PC-9 (cell line): ENCODE data around the gene NFKBIZ. TPM values are rescaled to one million over a fixed set of nuclear protein-coding genes. Genes with fewer than 3 reads are reported as not detected.

ENCODE experiments used
- BruUV-seq: library from RNA; stranded (reverse); fragments of 400-500 nt; replicated peaks from 2 replicates; lab custom pipeline; 2021; lab: Mats Ljungman, UMichigan
- CTCF ChIA-PET: fragments of 300-600 bp; sonication (Branson Sonifier 250); formaldehyde crosslinking; loops from one replicate; lab custom pipeline; 2022; ENCODE audit warnings: antibody characterized with exemption; lab: Charles Lee
- POLR2A ChIA-PET: fragments of 300-600 bp; sonication (Branson Sonifier 250); formaldehyde crosslinking; loops from one replicate; lab custom pipeline; 2022; ENCODE audit warnings: antibody characterized with exemption; ENCODE audit not compliant: unreplicated experiment; lab: Charles Lee
- DNase-seq, 2 experiments: peaks; one replicate each; pipeline versions ENCODE4 v3.0.0 to v3.0.0-alpha.2; 2015 to 2022; ENCODE audit warnings: mixed read lengths in 1 of 2
- H2AFZ ChIP-seq: fragments of 200-600 bp; sonication (generic); 2 replicates; pipeline ENCODE4 v1.8.1; 2017; ENCODE audit warnings: antibody characterized with exemption
- H3F3A ChIP-seq: fragments of 200-600 bp; sonication (generic); 2 replicates; pipeline ENCODE4 v1.8.1; 2017; ENCODE audit warnings: antibody characterized with exemption, mild to moderate bottlenecking, low read depth; ENCODE audit not compliant: insufficient read depth
- H3K27ac ChIP-seq: fragments of 200-600 bp; sonication (generic); 2 replicates; pipeline ENCODE4 v1.6.1; 2016; ENCODE audit warnings: mixed run types
- H3K27me3 ChIP-seq: fragments of 200-600 bp; sonication (generic); 2 replicates; pipeline ENCODE4 v1.6.1; 2016; ENCODE audit warnings: low read depth, mixed run types; ENCODE audit not compliant: insufficient read depth
- H3K36me3 ChIP-seq: fragments of 200-600 bp; sonication (generic); 2 replicates; pipeline ENCODE4 v1.6.1; 2016; ENCODE audit warnings: low read depth, mixed run types
- H3K4me1 ChIP-seq: fragments of 200-600 bp; sonication (generic); replicated peaks from 2 replicates; pipeline ENCODE4 v1.6.1; 2016; ENCODE audit warnings: mixed run types; ENCODE audit not compliant: insufficient read depth
- H3K4me2 ChIP-seq: fragments of 200-600 bp; sonication (generic); 2 replicates; pipeline ENCODE4 v1.6.1; 2017; ENCODE audit warnings: mixed run types
- H3K4me3 ChIP-seq: fragments of 200-600 bp; sonication (generic); 2 replicates; pipeline ENCODE4 v1.6.1; 2016; ENCODE audit warnings: mixed run types
- H3K79me2 ChIP-seq: fragments of 200-600 bp; sonication (generic); 2 replicates; pipeline ENCODE4 v1.6.1; 2017; ENCODE audit warnings: low read depth, mixed run types
- H3K9me2 ChIP-seq: fragments of 200-600 bp; sonication (generic); 2 replicates; pipeline ENCODE4 v1.8.1; 2017; ENCODE audit warnings: mild to moderate bottlenecking; ENCODE audit not compliant: insufficient read depth
- H3K9me3 ChIP-seq: fragments of 200-600 bp; sonication (generic); 2 replicates; pipeline ENCODE4 v1.8.1; 2016; ENCODE audit warnings: low read depth; ENCODE audit not compliant: insufficient read depth
- H4K20me1 ChIP-seq: fragments of 200-600 bp; sonication (generic); 2 replicates; pipeline ENCODE4 v1.8.1; 2017; ENCODE audit not compliant: insufficient read depth
- CTCF ChIP-seq: fragments of 200-600 bp; sonication (generic); conservative IDR thresholded peaks from 2 replicates; pipeline ENCODE4 v1.6.1; 2017; ENCODE audit warnings: mixed run types, antibody characterized with exemption, mild to moderate bottlenecking, moderate library complexity
- EZH2 ChIP-seq: fragments of 200-600 bp; sonication (generic); IDR thresholded peaks from 2 replicates; pipeline ENCODE4 v1.8.0; 2017; ENCODE audit warnings: antibody characterized with exemption, low read depth
- intact Hi-C: fragments of 100-400 bp; cut with micrococcal nuclease; formaldehyde crosslinking; loops from one replicate; pipeline ENCODE4 v1.10.0; 2022; ENCODE audit not compliant: unreplicated experiment
- total RNA-seq: library from RNA; stranded (reverse); gene quantifications from 2 replicates; pipeline ENCODE4 v1.2.3, GENCODE V29; 2021

NFKBIZ gene
- total RNA-seq, 1 experiment from 2014 or later, result 44.9 TPM

DNA sequence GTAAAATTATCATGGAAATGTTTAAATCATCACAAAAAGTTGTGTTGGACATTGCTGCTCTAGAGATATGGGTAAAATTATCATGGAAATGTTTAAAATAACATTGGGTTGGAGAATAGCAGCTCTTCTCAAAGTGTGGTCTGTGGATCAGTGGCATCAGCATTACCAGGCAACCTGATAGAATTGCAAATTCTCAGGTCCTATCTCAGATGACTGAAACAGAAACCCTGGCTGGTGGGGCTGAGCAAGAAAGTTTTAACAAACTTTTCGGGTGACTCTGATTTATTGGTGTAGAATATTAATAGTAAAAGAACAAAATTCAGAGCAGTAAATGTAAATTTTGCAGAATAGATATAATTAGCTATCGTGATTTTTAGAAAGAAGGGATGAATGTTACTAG lies 41.4 kb upstream of the NFKBIZ start:
- CTCF ChIA-PET, result no interaction called here
- TF ChIP-seq EZH2 (no peak), CTCF (no peak)
- H3K9me2 ChIP-seq, result no peaks in the 10 kb centered on the region
- BruUV-seq, result no TSS peak
- H3K4me1 ChIP-seq, result peaks cover 10% of the 10 kb centered on the region
- H4K20me1 ChIP-seq, result no peaks in the 10 kb centered on the region
- intact Hi-C loops, result no loop called here
- H3K27ac ChIP-seq, result no peak overlapping the region
- H3K36me3 ChIP-seq, result no peaks in the 10 kb centered on the region
- DNase-seq, result no peak
- H3K27me3 ChIP-seq, result no peaks in the 10 kb centered on the region
- no peaks in the 10 kb centered on the region for H3F3A ChIP-seq
- POLR2A ChIA-PET, result no interaction called here
- H2AFZ ChIP-seq, result no peak overlapping the region
- no peak overlapping the region for H3K4me2 ChIP-seq
- no peak overlapping the region for H3K4me3 ChIP-seq
- no peaks in the 10 kb centered on the region for H3K9me3 ChIP-seq
- H3K79me2 ChIP-seq, result no peaks in the 10 kb centered on the region

- Histone ChIP-seq H3K36me3 (no peaks in the 10 kb centered on the region), H3K27ac (no peak overlapping the region), H3K4me2 (peak overlapping the region; percentile 17; the same call in 1 of the 2 replicates), H3K79me2 (no peaks in the 10 kb centered on the region), H4K20me1 (no peaks in the 10 kb centered on the region), H3F3A (no peaks in the 10 kb centered on the region), H3K4me1 (peaks cover 10% of the 10 kb centered on the region), H3K27me3 (no peaks in the 10 kb centered on the region), H3K9me3 (no peaks in the 10 kb centered on the region), H2AFZ (no peak overlapping the region), H3K9me2 (no peaks in the 10 kb centered on the region), H3K4me3 (no peak overlapping the region)
- DNase-seq, result peak in 1 of 2 experiments; percentile 28
- TF ChIP-seq CTCF (peak; percentile 94), EZH2 (no peak)
- no TSS peak for BruUV-seq
- ChIA-PET POLR2A (interaction anchor here (0.5 kb wide), 1 partner anchor 49 kb away, joined by 8 read pairs; no protein-coding TSS in a partner anchor), CTCF (interaction anchor here (0.6 to 2.1 kb wide), 3 partner anchors 416 to 727 kb away, joined by 5 to 14 read pairs (median 5); no protein-coding TSS in a partner anchor)
- intact Hi-C loops, result loop anchor here (1.0 to 5.0 kb wide), 4 partner anchors 133 to 727 kb away; no protein-coding TSS in a partner anchor
These were observed 39.9 kb upstream of the NFKBIZ start for GRCh38 chr3:101809178-101810021.

DNA sequence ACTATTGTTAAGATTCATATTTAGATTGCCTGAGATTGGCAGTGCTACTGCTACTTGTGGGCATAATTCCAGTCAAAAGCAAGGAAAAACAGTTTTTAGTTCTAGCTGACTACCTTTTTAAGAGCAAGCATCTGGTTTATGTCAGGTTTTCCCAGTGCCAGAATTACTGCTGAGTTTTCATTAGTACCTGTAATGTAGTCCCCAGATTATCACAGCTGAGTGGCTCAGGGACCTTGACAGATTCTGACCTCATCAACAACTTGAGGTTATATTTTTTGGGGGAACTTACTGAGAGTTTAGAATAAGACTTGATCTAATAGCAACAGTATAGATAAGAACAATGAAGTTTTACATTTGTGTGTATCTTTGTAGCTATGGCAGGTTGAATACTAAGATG lies 39.3 kb upstream of the NFKBIZ start:
- no TSS peak for BruUV-seq
- intact Hi-C loops, result loop anchor here (5.0 kb wide), 2 partner anchors 132 to 267 kb away; no protein-coding TSS in a partner anchor
- no peak overlapping the region for H3K4me2 ChIP-seq
- peaks cover 10% of the 10 kb centered on the region for H3K4me1 ChIP-seq
- no peaks in the 10 kb centered on the region for H3K9me2 ChIP-seq
- TF ChIP-seq EZH2 (no peak), CTCF (no peak)
- no peaks in the 10 kb centered on the region for H3K36me3 ChIP-seq
- no peak overlapping the region for H3K4me3 ChIP-seq
- no peaks in the 10 kb centered on the region for H3K79me2 ChIP-seq
- no peaks in the 10 kb centered on the region for H4K20me1 ChIP-seq
- no peaks in the 10 kb centered on the region for H3K9me3 ChIP-seq
- POLR2A ChIA-PET, result interaction anchor here (0.5 kb wide), 1 partner anchor 48 kb away, joined by 8 read pairs; no protein-coding TSS in a partner anchor
- no peaks in the 10 kb centered on the region for H3K27me3 ChIP-seq
- DNase-seq, result no peak
- H2AFZ ChIP-seq, result no peak overlapping the region
- CTCF ChIA-PET, result interaction anchor here (1.5 to 2.1 kb wide), 2 partner anchors 415 to 726 kb away, joined by 5 to 14 read pairs; no protein-coding TSS in a partner anchor
- H3K27ac ChIP-seq, result no peak overlapping the region
- no peaks in the 10 kb centered on the region for H3F3A ChIP-seq
